ENCODE measurements around the gene ANXA10.
A peak's percentile ranks its signal among the peaks of the same experiment; 100 is the strongest.
"Not testable (repeated sequence)": the region's sequence is repeated elsewhere in the genome, so short reads cannot be mapped to it uniquely, and the experiment has no call there.

The ANXA10 gene, protein sequence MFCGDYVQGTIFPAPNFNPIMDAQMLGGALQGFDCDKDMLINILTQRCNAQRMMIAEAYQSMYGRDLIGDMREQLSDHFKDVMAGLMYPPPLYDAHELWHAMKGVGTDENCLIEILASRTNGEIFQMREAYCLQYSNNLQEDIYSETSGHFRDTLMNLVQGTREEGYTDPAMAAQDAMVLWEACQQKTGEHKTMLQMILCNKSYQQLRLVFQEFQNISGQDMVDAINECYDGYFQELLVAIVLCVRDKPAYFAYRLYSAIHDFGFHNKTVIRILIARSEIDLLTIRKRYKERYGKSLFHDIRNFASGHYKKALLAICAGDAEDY

DNA sequence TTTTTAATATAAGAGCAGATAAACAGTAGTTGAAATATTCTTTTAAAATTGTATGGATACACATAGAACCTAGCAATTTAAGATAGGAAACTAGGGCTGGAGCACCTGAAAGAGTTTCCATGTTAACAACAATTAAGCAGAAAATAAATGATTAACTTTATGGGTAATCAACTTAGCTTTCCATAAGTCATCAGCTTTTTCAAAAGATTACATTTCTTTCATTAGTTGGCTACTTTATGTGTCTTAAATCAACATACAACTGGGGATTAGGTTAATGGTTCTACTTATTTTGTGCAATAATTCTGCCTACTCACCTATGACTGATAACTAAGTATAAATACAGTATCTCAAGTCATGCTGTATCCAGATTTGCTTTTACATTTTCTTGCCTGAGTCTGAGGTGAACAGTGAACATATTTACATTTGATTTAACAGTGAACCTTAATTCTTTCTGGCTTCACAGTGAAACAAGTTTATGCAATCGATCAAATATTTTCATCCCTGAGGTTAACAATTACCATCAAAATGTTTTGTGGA, at the start of gene ANXA10:
Gene ANXA10 (plus strand): TSS at position 362 of the 537 bp plus-strand sequence. CDS start 164 bp downstream, at position 526.
- DNase-seq = no peak

DNA sequence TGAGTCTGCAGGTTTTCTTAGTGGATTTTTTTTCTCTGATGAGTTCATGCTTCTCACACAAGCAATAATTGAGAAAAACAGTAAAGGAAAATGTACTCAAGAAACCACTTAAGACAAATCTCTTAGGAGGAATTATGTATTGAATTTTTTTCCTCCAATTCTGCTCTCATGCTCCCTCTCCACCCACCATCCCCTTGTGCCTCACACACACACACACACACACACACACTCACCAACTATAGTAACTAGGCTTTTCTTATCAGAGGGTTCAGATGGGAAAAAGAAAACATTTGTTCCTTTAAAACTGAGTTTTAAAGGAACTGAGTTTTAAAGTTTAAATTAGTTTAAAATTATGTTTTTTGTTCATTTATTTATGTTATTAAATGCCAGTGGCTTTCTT, 47.0 kb upstream of the ANXA10 start:
- no peak for DNase-seq

DNA sequence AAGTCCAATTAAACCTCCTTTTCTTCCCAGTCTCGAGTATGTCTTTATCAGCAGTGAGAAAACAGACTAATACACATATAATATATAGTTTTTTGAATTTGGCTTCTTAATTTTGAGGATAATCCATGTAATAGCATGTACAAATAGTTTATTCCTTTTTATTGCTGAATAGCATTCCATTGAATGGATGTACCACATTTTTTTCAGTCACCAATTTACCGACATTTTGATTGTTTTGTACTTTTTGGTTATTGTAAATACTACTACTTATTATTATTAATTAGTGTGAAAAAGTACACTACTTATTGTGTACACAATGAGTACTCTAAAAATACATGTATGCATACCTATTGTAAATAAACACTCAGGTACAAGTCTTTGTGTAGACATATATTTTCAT, 42.3 kb upstream of the ANXA10 start:
- no peak for DNase-seq

DNA sequence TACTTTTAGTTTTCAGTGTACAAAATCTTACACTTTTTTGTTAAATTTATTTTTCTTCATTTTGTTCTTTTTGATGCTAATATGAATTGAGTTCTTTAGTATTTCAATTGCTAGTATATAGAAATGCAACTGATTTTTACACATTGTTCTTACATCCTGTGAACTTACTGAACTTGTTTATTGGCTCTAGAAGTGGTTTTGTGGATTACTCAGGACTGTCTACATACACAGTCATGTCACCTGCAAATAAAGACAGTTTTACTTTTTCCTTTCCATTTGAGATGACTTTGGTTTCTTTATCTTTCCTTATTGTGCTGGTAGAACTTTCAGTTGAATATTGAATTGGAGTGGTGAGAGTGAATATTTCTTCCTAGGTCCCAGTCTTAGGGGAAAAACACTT, 40.8 kb upstream of the ANXA10 start:
- DNase-seq = no peak

DNA sequence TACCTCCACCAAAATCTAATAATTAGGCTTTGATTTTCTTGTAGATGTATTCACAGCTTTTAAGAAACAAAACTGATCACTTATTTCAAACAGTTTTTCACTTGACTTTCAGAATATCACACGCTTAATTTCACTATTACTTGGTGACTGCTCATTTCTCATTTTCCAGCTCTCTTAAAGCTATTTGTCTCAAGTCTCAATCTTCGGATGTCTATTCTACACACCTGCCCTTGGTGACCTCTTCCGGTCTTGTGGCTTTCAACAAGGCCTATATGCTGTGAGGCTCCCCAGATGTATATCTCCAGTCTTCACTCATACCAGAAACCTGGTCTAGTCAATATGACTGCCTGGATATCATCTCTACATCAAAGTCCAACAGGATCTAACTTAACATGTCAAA, 34.9 kb upstream of the ANXA10 start:
- DNase-seq = no peak

DNA sequence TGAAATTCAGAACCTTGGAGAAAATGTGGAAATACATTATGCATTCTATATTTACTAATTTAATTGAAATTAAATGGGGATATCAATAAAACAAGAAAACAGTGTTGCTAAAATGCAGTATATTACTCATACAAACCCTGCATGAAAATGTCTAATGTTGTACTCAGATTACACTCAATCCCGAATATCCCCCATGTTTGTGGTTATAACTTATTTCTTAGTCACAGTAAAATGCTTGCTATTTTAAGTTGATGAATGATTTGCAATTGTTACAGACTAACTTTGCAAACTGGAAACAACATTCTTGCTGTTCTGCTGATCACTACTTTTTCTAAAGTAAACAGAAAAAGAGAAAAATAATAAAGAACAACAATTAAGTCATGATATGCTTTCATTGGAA, 33.1 kb upstream of the ANXA10 start:
- no peak for DNase-seq

DNA sequence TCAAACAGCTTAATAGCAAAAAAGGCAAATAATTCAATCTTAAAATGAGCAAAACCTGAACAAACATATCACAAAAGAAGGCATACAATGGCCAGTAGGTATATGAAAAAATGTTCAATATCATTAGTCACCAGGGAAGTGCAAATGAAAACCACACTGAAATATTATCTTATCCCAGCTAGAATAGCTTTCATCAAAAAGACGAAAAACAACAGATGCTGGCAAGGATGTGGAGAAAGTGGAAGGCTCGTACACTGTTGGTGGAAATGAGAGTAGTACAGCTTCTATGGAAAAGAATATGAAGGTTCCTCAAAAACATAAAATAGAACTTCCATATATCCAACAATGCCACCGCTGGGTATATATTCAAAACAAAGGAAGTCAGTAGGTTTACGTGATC, 29.3 kb upstream of the ANXA10 start:
- no peak for DNase-seq

DNA sequence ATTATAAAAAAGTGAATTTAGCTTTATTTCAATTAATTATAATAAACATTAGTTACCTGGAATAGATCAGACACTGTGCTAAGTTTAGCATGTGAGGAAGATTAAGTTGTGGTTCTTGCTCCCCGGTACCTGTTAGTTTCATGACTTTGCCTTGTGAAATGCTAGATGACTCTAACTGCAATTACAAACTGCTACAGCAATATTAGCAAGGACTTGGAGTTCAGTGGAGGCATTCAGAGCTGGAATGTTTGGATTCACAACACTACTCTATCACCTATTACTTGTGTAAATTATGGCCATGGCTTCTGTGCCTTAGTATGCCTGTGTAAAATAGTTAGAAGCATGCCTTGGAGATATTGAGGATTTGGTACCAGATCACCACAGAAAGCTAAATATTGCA, 21.4 kb upstream of the ANXA10 start:
- DNase-seq = no peak

DNA sequence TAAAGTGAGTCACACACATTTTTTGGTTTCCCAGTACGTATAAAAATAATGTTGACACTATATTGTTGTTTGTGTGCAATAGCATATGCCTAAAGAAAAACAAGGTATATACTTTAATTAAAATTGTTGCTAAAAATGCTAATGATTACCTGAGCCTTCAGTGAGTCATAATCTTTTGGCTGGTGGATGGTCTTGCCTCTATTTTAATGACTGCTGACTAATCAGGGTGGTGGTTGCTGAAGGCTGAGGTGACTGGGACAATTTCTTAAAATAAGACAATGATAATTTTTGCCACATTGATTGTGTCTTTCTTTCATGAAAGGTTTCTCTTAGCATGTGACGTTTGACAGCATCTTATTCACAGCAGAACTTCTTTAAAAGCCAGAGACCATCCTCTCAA, 21.0 kb upstream of the ANXA10 start:
- no peak for DNase-seq

DNA sequence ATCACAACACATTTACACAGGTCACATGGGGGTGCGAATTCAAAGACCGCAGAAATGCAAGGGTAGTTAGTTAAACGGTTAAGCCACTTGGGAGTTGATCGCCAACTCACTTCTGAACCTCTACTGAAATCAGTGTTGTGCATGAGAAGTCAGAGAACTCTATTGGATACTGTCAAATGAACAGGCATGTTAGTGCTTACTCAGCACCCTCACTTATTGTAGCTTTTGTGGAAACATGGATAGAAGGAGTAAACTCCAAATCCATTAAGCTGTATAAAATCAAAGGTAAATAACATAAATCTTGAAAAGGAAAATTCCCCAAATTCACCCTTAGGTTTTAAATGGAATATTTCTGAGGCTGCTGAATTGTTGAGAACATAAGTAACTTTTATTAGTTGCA, 17.5 kb upstream of the ANXA10 start:
- DNase-seq = no peak

DNA sequence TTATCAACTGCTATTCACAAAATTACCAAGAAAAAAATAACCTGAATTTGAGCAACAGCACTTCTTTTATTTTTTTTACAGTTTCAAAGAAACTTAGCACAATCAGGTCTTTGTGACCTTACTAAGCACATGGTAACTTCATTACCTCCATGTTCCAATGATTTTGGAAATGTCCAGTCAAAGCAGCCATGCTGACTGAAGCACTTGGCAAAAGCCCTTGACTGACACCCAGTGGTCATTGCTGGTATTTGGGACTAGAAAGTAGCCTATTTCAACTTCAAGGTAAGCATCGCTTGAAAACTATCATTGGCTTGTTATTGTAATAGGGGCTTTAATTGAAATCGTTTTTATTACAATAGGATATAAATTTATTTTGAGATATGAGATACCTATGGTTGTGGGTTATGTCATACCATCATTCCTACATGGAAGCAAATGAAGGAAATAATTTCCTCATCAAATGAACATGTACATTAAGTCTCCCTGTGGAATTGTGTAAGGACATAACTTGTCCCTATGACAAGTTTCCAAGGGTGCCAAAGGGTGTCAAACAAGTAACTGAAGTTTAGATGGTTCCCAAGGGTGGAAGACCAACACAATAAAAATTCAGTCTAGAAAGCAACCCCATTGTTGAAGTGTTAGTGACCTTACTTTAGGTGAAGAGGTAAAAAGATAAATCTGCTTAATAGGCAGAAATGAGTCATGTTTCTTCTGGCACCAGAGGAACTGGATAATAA, 15.2 kb upstream of the ANXA10 start:
- peak; percentile 43 to 44 for DNase-seq

DNA sequence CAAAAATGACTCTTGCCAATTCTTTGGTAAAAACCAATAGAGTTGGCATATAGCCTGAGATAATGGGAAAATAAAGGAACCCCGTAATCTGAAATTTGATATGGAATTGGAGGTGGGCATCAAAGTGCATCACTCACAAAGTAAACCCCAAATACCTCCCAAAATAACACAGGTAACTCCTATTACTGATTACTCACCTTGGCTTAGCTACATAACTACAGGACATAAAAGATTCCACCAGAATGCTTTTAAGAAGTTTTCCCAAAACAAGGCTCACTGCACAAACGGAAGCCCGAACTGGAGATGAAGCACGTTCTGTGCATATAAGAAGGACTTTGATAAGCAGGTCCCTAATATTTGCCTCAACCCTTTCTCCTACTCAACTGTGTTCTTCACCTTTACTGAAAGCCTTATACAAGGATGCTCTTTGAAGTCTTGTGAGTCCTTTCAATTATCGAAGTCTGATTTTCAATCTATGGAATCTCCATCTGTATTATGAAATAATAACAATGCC, 14.6 kb upstream of the ANXA10 start:
- no peak for DNase-seq

DNA sequence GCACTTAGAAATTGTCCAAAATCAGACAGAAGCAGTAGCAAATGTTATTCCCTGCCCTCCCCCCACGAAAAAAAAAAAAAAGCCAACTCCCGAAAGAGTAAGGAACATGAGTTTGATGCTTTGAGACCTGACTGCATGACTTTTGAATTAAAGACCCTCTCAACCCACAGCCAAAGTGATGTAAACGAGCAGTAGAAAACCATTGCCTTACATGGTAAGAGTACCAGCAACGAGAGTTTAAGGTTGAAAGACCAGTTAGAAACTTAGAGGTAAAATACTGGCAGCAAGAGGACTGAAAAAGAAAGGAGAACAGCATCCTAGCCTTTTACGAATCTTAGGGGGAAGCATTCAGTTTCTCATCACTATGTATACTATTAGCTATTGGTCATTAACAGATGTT, 10.0 kb upstream of the ANXA10 start:
- DNase-seq = no peak

DNA sequence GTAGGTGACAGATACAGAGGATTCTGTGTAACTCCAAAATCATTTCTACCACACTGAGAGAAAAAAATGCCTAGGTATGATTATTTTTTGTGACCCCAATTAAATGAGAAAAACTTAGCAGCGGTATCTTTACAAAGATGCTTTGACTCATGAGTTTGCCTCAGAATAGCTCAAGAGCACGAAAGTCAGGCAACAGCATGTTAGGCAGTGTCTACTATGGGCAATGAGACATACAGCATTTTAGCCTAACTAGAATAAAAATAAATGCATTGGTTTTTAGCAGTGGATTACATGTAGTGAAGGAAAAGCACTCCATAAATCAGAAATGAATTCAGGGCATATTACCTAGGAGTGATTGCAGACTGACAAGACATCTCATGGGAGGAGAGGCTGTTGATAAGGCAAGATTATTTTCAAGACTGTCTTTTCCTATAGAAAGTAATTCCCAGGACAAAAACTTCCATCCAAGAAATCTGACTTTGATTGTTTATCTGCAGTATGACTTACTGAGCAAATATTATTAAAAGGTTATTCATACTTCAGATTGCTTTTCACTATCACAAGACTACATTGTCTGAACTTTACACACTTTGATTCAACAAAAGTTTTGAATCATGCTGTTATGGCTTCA, 3.6 kb downstream of the ANXA10 start:
- DNase-seq = no peak

DNA sequence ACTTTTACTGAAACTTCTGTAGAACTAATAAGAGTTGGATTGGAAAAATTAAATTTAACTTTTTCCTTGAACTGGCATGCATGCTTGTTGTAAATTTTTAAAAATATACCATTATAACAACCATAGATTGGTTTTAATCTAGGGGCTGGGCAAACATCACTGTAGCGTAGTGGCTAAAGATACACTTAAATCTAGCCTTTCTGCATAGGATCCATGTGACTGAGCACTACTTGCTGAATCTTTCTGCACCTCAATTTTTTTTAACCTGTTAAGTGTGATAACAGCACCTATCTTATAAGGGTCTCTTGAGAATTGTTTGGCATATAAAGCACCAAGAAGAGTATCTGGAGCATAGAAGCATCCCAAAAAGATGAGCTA, 4.1 kb downstream of the ANXA10 start:
- no peak for DNase-seq

DNA sequence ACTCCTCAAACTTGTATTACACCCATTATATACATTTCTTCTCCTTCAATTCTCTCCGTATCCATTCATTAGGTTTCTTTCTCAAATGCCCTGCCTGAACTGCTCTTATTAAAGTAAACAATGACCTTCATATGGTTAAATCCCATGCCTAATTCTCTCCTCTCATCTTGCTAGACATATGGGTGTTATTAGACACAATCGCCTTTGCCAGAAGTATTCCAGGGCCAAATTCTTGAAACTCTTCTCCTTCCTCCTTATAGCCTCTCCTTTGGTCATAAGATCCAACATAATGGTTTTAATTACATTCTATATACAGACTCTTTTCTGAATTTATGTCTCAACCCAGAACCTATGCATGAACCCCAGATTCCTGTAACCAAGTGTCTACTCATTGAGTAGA, 4.8 kb downstream of the ANXA10 start:
- no peak for DNase-seq

DNA sequence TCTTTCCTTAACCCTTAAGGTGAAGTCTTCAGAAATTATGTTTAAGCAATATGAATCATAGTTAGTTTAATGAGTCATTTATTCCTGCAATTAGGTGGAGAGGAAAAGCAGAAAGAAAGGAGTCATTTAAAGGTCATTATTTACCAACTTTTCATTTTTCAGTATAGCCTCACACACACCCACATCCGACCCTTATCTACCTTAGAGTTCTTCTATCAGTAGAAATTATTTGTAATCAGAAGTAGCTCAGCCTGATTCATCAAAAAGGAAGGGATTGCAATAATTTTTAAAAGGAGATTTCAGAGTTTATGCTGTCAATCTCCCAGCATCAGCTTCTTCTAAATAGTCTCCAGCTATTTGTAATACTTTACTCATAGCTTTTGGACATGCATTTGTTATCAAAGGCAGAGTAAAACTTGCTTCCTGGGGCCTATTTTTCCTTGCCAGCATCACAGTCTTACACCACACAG, 5.9 kb downstream of the ANXA10 start:
- DNase-seq = no peak

DNA sequence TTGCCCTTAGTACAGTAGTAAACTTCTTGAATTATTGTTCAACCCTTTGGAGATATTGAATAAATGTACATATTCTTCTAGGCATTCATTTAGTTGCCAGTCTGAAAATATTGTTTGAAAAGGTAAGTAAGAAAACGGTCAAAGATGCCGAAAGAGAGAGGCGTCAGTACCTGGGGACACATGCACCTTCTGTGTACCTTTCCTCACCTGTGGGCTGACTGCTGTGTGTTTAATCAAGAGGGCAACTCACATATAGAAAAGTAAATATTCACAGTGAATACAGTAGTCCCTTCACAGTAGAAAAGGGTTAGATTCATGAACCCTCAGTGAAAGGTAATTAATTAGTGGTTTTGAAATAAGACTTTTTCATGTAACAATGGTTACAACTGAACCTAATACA, 6.9 kb downstream of the ANXA10 start:
- DNase-seq = no peak

DNA sequence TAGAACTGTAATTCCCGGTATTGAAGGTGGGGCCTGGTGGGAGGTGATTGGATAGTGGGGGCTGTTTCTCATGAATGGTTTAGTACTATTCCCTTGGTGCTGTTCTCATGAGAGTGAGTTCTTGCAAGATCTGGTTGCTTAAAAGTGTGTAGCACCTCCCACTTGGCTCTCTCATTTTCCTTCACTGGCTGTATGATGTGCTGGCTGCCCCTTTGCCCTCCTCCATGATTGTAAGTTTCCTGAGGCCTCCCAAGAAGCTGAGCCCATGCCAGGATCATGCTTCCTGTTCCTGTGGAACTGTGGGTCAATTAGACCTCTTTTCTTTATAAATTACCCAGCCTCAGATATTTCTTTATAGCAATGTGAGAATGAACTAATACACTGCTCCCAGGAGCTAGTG, 8.7 kb downstream of the ANXA10 start:
- no peak for DNase-seq

DNA sequence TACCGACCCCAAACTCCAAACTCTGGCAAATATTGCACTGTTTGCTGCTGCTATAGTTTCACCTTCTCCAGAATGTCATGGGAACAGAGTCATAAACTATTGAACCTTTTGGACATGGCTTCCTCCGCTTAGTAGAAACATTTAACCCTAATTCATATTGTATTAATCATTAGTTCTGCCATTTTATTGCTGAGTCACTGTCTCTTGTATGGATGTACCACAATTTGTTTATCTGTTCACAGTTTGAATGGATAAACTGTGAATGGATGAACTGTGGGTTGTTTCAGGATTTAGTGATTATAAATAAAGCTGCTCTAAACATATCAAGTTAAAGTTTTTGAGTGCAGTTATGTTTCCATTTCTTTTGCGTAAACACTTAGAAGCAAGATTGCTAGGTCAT, 10.1 kb downstream of the ANXA10 start:
- DNase-seq = no peak

DNA sequence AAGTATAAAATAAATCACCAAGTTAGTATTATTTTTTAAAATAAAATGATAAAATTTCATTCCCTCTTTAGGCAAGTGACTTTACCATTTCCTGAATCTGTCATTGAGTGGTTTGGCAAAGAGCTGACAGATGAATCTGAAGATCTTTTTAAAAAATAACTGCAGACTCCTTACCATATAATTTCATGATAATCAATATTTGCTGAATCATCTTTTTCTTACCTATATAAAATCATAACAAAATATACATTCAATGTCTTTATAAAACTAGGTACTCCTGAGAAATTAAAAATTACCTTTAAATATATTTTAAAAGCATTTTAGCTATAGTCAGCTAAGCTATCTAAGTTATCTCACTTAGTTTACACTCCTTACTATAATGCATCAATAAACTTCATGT, 17.2 kb downstream of the ANXA10 start:
- DNase-seq = no peak

DNA sequence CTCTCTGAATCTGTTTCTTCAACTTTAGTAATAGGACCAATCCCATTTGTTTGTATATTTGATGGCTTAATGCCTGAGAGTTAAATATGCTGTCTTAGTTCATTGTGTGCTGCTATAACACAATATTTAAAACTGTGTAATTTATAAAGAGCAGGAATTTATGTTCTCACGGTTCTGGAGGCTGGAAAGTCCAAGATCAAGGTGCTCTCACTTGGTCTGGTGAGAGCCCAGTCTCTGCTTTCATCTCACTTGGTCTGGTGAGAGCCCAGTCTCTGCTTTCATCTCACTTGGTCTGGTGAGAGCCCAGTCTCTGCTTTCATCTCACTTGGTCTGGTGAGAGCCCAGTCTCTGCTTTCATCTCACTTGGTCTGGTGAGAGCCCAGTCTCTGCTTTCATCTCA, 20.7 kb downstream of the ANXA10 start:
- not testable (repeated sequence) for DNase-seq

DNA sequence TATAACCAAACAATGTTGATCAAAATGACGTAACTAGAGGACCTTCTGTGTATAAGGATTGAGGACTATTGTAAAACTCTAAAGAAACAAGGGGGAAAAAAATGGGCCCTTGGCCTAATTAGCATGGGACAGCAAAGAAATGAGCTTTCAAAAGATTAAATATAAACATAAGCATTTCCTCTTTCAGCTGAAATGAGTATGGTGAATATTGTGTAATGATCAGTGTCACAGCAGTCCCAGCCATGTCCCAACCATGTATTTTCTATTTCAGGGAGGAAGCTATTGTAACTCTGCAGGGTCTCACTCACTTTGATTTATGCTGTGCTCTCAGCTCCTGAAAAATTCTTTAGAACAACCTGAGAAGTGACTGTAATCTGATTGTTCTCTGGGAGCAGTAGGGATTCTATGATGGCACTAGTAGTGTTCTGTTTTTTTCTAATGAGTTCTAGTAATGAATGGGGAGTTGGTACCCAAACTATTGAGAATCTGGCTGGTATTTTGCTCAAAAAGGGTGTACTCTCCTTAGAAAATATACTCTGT, 25.8 kb downstream of the ANXA10 start:
- no peak for DNase-seq

All from stimulated activated CD4-positive, alpha-beta T cell treated with anti-CD3 and anti-CD28 coated beads, Interleukin-2, amount 100 ng/mL, for 48 hours (primary cell).